ENCODE measurements around the gene SGCA.

DNA sequence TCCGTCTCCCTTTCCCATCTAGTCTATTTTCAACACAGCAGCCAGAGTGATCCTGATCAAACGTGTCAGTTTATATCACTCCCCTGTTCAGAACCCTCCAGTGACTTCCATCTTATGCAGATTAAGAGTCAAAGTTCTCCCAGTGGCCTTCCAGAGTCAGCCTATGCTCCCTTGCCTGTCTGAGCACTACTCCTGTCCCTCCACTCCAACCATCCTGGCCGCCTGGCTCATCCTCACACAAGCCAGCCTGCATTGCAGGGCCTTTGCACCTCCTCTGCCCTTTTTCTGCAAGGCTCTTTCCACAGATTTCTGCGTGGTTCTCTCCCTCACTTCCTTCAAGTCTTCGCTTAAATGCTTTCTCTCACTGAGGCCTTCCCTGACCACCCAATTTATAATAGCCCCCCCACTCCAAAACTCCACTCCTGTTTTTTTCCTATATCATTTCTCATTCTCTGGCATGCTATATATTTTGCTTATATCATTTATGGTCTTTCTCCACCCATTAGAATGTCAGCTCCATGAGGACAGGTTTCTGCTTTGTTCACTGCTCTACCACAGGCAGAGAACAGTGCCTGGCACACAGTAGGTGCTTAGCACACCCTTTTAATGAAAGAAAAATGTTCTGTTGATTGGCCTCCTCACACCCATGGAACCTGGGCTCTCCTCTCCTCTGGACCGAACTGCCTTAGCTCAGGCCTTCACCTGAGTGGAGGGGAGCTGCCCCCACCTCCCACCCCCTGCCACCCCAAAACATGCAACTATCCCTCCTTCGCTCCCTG lies 45.1 kb upstream of the SGCA start:
- TF ChIP-seq, protein P1, sequence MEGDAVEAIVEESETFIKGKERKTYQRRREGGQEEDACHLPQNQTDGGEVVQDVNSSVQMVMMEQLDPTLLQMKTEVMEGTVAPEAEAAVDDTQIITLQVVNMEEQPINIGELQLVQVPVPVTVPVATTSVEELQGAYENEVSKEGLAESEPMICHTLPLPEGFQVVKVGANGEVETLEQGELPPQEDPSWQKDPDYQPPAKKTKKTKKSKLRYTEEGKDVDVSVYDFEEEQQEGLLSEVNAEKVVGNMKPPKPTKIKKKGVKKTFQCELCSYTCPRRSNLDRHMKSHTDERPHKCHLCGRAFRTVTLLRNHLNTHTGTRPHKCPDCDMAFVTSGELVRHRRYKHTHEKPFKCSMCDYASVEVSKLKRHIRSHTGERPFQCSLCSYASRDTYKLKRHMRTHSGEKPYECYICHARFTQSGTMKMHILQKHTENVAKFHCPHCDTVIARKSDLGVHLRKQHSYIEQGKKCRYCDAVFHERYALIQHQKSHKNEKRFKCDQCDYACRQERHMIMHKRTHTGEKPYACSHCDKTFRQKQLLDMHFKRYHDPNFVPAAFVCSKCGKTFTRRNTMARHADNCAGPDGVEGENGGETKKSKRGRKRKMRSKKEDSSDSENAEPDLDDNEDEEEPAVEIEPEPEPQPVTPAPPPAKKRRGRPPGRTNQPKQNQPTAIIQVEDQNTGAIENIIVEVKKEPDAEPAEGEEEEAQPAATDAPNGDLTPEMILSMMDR (tag by site-specific recombination; IDR thresholded peaks at IDR 0.05) = no peak
- TF ChIP-seq SETDB1 (IDR thresholded peaks at IDR 0.05; ENCODE audit: insufficient read length, low read length) = no peak
- no peak for TF ChIP-seq ZNF184 (tag by site-specific recombination; IDR thresholded peaks at IDR 0.05)
- TF ChIP-seq GLI4 (tag by site-specific recombination; IDR thresholded peaks at IDR 0.05) = no peak
- TF ChIP-seq ZNF121 (tag by site-specific recombination; IDR thresholded peaks at IDR 0.05) = no peak
